ENCODE results near the gene SYDE1. TPM values are rescaled to one million over a fixed set of nuclear protein-coding genes. Genes with fewer than 3 reads are reported as not detected.

SYDE1 gene
- total and polyA plus RNA-seq, 7 donors = 2.3 to 4.9 (median 4.5) TPM

DNA sequence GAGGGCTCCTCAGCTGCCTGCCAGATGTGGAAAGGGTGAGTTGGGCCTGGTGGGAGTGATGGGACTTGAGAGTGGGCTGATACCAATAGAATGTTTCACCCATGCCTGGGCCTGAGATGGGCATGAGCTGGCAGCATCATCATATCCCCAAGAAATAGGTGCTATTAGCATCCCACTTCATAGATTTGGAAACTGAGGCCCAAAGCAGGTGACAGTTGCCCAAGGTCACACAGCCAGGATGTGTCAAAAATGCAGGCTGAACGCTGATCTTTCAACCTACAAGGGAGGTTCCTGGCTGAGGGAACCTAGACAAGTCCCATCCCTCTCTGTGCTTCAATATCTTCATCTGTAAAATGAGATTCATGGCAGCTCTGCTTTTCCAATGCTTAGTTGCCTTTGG, 4.6 kb downstream of the SYDE1 start:
- ATAC-seq (no peak), DNase-seq (no peak)
- Histone ChIP-seq H3K4me3 (no peak overlapping the region), H3K4me1 (no peaks in the 10 kb centered on the region), H3K9me3 (no peaks in the 10 kb centered on the region), H3K27me3 (ENCODE audit: insufficient read depth in 3 of 3, low read length in 2 of 3) (peaks cover 0 to 11% (median 0%) of the 10 kb centered on the region in 3 donors), H3K27ac (no peak overlapping the region), H3K36me3 (ENCODE audit: insufficient read depth in 1 of 2, low read depth in 1 of 2) (peaks cover 0 to 47% of the 10 kb centered on the region in 2 donors)
- intact Hi-C loops (cut with DNase I) = no loop called here
- no peak for TF ChIP-seq CTCF (IDR thresholded peaks at IDR 0.05)
- 95 to 100% (median 100%) methylated on average over 1 of the region's 1 CpG for WGBS, 3 donors

- Histone ChIP-seq H3K36me3 (ENCODE audit: insufficient read depth in 1 of 2, low read depth in 1 of 2) (peaks cover 0 to 53% of the 10 kb centered on the region in 2 donors), H3K9me3 (no peaks in the 10 kb centered on the region), H3K4me1 (no peaks in the 10 kb centered on the region), H3K4me3 (no peak overlapping the region), H3K27me3 (ENCODE audit: insufficient read depth in 3 of 3, low read length in 2 of 3) (peaks cover 0 to 8% (median 0%) of the 10 kb centered on the region in 3 donors), H3K27ac (no peak overlapping the region)
- intact Hi-C loops (cut with DNase I) = no loop called here
- no peak for ATAC-seq
- WGBS, 3 donors = 89 to 92% (median 92%) methylated on average over 11 of the region's 11 CpGs
- no peak for TF ChIP-seq CTCF (IDR thresholded peaks at IDR 0.05)
- no peak for DNase-seq
Measured at GRCh38 chr19:15112385-15112784, 5.2 kb downstream of the SYDE1 start.

- H3K4me1 ChIP-seq = no peaks in the 10 kb centered on the region
- H3K27me3 ChIP-seq (ENCODE audit: insufficient read depth in 3 of 3, low read length in 2 of 3) = no peaks in the 10 kb centered on the region
- H3K27ac ChIP-seq = no peak overlapping the region
- WGBS, 3 donors = 88 to 89% (median 89%) methylated on average over 57 to 58 of the region's 58 CpGs
- no peak for ATAC-seq
- no peak overlapping the region for H3K4me3 ChIP-seq
- H3K36me3 ChIP-seq (ENCODE audit: insufficient read depth in 1 of 2, low read depth in 1 of 2) = peaks cover 4 to 64% of the 10 kb centered on the region in 2 donors
- no peaks in the 10 kb centered on the region for H3K9me3 ChIP-seq
- DNase-seq = peak; percentile 25 to 53
- TF ChIP-seq CTCF (IDR thresholded peaks at IDR 0.05) = no peak
- intact Hi-C loops (cut with DNase I) = no loop called here
Measured at GRCh38 chr19:15113245-15114152, 6.3 kb downstream of the SYDE1 start.

DNA sequence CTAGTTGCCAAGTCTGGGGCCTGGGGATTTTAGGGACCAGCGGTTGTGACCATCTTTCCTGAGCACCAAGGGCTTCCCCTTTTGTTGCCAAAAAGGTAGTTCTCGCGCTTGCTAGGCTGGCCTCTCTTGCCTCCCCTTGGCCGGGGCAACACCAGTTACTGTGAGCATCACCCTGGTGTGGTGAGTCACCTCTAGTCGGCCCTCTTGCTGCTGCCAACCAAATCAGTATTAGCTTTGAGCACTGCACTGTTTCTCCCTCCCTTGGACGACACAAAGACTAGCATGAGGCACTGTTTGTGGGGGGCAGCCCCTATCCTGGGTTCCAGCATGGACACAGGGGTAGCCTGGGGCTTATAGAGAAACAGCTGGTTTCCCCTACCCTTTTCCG, 6.9 kb downstream of the SYDE1 start:
- ATAC-seq (peak in 1 of 4 donors; percentile 32), DNase-seq (no peak)
- 58 to 74% (median 60%) methylated on average over 7 of the region's 7 CpGs for WGBS, 3 donors
- TF ChIP-seq CTCF (IDR thresholded peaks at IDR 0.05) = no peak
- H3K4me1 ChIP-seq = no peaks in the 10 kb centered on the region
- H3K36me3 ChIP-seq (ENCODE audit: insufficient read depth in 1 of 2, low read depth in 1 of 2) = peaks cover 5 to 71% of the 10 kb centered on the region in 2 donors
- H3K4me3 ChIP-seq = no peak overlapping the region
- H3K27ac ChIP-seq = no peak overlapping the region
- no peaks in the 10 kb centered on the region for H3K9me3 ChIP-seq
- intact Hi-C loops (cut with DNase I) = no loop called here
- H3K27me3 ChIP-seq (ENCODE audit: insufficient read depth in 3 of 3, low read length in 2 of 3) = no peaks in the 10 kb centered on the region
